IMR-90 (cell line): ENCODE measurements around the gene PPA2. TPM values are rescaled to one million over a fixed set of nuclear protein-coding genes. Genes with fewer than 3 reads are reported as not detected.

Experiments
- ATAC-seq: fragments of 200-7000 bp; cut with Tn5 transposase; 2 replicates; pipeline ENCODE4 v1.9.1; 2020; ENCODE audit warnings: low read depth, mild to moderate bottlenecking, moderate library complexity
- BruUV-seq: library from RNA; stranded (reverse); fragments of 400-500 nt; replicated peaks from 2 replicates; lab custom pipeline; 2021; lab: Mats Ljungman, UMichigan
- CTCF ChIA-PET: fragments of 300-600 bp; formaldehyde crosslinking; extraction: SDS; loops from one replicate; lab custom pipeline; 2021; ENCODE audit warnings: antibody characterized with exemption; lab: Yijun Ruan, JAX
- POLR2A ChIA-PET: fragments of 300-600 bp; sonication (Branson Sonifier 250); formaldehyde crosslinking; loops from one replicate; lab custom pipeline; 2022; ENCODE audit warnings: antibody characterized with exemption; ENCODE audit not compliant: unreplicated experiment; lab: Charles Lee
- DNase-seq: peaks from one replicate; pipeline ENCODE4 v3.0.0; 2013
- H2AFZ ChIP-seq: replicated peaks from 2 replicates; pipeline ENCODE3; 2013; ENCODE audit warnings: low read length, mild to moderate bottlenecking; ENCODE audit not compliant: poor library complexity
- H2AK5ac ChIP-seq: 2 replicates; pipeline ENCODE4 v1.6.1; 2013; ENCODE audit warnings: low read depth, low read length, inconsistent platforms
- H2AK9ac ChIP-seq: replicated peaks from 2 replicates; pipeline ENCODE3; 2013; ENCODE audit warnings: mild to moderate bottlenecking, low read depth, low read length, moderate library complexity; ENCODE audit not compliant: poor library complexity
- H2BK120ac ChIP-seq: 2 replicates; pipeline ENCODE4 v1.6.1; 2013; ENCODE audit warnings: low read depth, low read length, inconsistent platforms
- H2BK15ac ChIP-seq: 3 replicates; pipeline ENCODE4 v1.6.1; 2013; ENCODE audit warnings: low read depth, low read length, inconsistent platforms
- H2BK20ac ChIP-seq: 2 replicates; pipeline ENCODE4 v1.6.1; 2013; ENCODE audit warnings: low read depth, mild to moderate bottlenecking, inconsistent platforms, low read length, moderate library complexity
- H2BK5ac ChIP-seq: 2 replicates; pipeline ENCODE4 v1.6.1; 2013; ENCODE audit warnings: mild to moderate bottlenecking, low read depth, low read length, inconsistent platforms; ENCODE audit not compliant: poor library complexity, severe bottlenecking
- H3K14ac ChIP-seq: replicated peaks from 2 replicates; pipeline ENCODE4 v1.6.1; 2013; ENCODE audit warnings: low read depth, low read length, inconsistent platforms
- H3K18ac ChIP-seq: 2 replicates; pipeline ENCODE4 v1.6.1; 2013; ENCODE audit warnings: low read depth, low read length, control low read depth
- H3K23ac ChIP-seq: 2 replicates; pipeline ENCODE4 v1.6.1; 2013; ENCODE audit warnings: low read depth, low read length, inconsistent platforms
- H3K27ac ChIP-seq: 2 replicates; pipeline ENCODE4 v1.5.1; 2013; ENCODE audit warnings: mild to moderate bottlenecking, control low read depth, low read length; ENCODE audit not compliant: insufficient read depth
- H3K27me3 ChIP-seq: 2 replicates; pipeline ENCODE4 v1.6.1; 2013; ENCODE audit warnings: low read length; ENCODE audit not compliant: control insufficient read depth, insufficient read depth
- H3K36me3 ChIP-seq: 2 replicates; pipeline ENCODE4 v1.6.1; 2013; ENCODE audit warnings: low read length, mixed read lengths; ENCODE audit not compliant: control insufficient read depth, insufficient read depth
- H3K4ac ChIP-seq: 2 replicates; pipeline ENCODE4 v1.6.1; 2013; ENCODE audit warnings: low read depth, low read length, inconsistent platforms
- H3K4me1 ChIP-seq: 2 replicates; pipeline ENCODE4 v1.6.1; 2013; ENCODE audit warnings: low read length, mixed read lengths; ENCODE audit not compliant: control insufficient read depth, insufficient read depth
- H3K4me2 ChIP-seq: 2 replicates; pipeline ENCODE4 v1.6.1; 2013; ENCODE audit warnings: low read depth, mild to moderate bottlenecking, control low read depth, low read length, moderate library complexity
- H3K4me3 ChIP-seq: 2 replicates; pipeline ENCODE4 v1.5.1; 2013; ENCODE audit warnings: low read depth, mild to moderate bottlenecking, control low read depth, low read length, moderate library complexity; ENCODE audit not compliant: insufficient read depth
- H3K56ac ChIP-seq: 2 replicates; pipeline ENCODE4 v1.6.1; 2013; ENCODE audit warnings: low read length, inconsistent platforms; ENCODE audit not compliant: insufficient read depth; ENCODE audit errors: extremely low read depth
- H3K79me1 ChIP-seq, 2 experiments: 2 replicates each; pipeline ENCODE4 v1.6.1; 2013; ENCODE audit warnings: low read length in 2 of 2, inconsistent platforms in 1 of 2, low read depth in 1 of 2
- H3K9ac ChIP-seq: 2 replicates; pipeline ENCODE4 v1.6.1; 2013; ENCODE audit warnings: low read depth, low read length, control low read depth
- H3K9me1 ChIP-seq: 2 replicates; pipeline ENCODE4 v1.6.1; 2013; ENCODE audit warnings: low read length, inconsistent platforms; ENCODE audit not compliant: insufficient read depth
- H3K9me3 ChIP-seq: 2 replicates; pipeline ENCODE4 v1.6.1; 2013; ENCODE audit warnings: low read length; ENCODE audit not compliant: control insufficient read depth, insufficient read depth
- H4K20me1 ChIP-seq: 2 replicates; pipeline ENCODE4 v1.6.1; 2013; ENCODE audit warnings: low read length, inconsistent platforms; ENCODE audit not compliant: insufficient read depth
- H4K5ac ChIP-seq: 2 replicates; pipeline ENCODE4 v1.6.1; 2013; ENCODE audit warnings: mild to moderate bottlenecking, low read depth, low read length, control low read depth
- H4K8ac ChIP-seq, 2 experiments: 2 replicates each; pipeline ENCODE4 v1.6.1; 2013; ENCODE audit warnings: low read depth in 2 of 2, low read length in 2 of 2, control low read depth in 1 of 2, inconsistent platforms in 1 of 2
- H4K91ac ChIP-seq: 2 replicates; pipeline ENCODE4 v1.6.1; 2013; ENCODE audit warnings: low read depth, low read length, inconsistent platforms; ENCODE audit not compliant: insufficient read depth
- CHD1 ChIP-seq: IDR thresholded peaks from 2 replicates; pipeline ENCODE4 v1.6.1; 2012; ENCODE audit warnings: low read depth, low read length, improper control_type of control experiment
- MXI1 ChIP-seq: IDR thresholded peaks from 2 replicates; pipeline ENCODE4 v1.6.1; 2012; ENCODE audit warnings: low read depth, mild to moderate bottlenecking, low read length, moderate library complexity, borderline replicate concordance
- NFE2L2 ChIP-seq: fragments of 150-350 bp; IDR thresholded peaks from 2 replicates; pipeline ENCODE4 v1.6.1; 2016; ENCODE audit warnings: low read depth, mild to moderate bottlenecking, low read length
- RCOR1 ChIP-seq: IDR thresholded peaks from 2 replicates; pipeline ENCODE4 v1.6.1; 2012; ENCODE audit warnings: mild to moderate bottlenecking, low read length, improper control_type of control experiment; ENCODE audit not compliant: insufficient replicate concordance
- SMC3 ChIP-seq: fragments of 150-350 bp; IDR thresholded peaks from 2 replicates; pipeline ENCODE4 v1.6.1; 2016; ENCODE audit warnings: low read depth, mild to moderate bottlenecking, antibody characterized with exemption, low read length, moderate library complexity
- WGBS, 2 experiments: methylation state at CpG; one replicate each; pipeline versions ENCODE4 v1.1.5 to v1.1.7; 2013; ENCODE audit warnings: missing lambda C conversion rate in 2 of 2; ENCODE audit not compliant: insufficient read length in 1 of 2; ENCODE audit errors: extremely low coverage in 2 of 2; 5-methylcytosine and 5-hydroxymethylcytosine counted together
- dilution Hi-C: fragments of 300-500 bp; cut with HindIII; formaldehyde crosslinking; loops from one replicate; pipeline ENCODE4 v1.14.3; 2018; ENCODE audit warnings: low sequenced_read_pairs; ENCODE audit not compliant: unreplicated experiment
- in situ Hi-C: fragments of 300-500 bp; cut with MboI; formaldehyde crosslinking; loops from 3 replicates; pipeline ENCODE4 v1.14.3; 2019; ENCODE audit warnings: low sequenced_read_pairs, inconsistent platforms, mixed read lengths
- intact Hi-C: fragments of 100-400 bp; cut with micrococcal nuclease; formaldehyde crosslinking; loops from 2 replicates; pipeline ENCODE4 v1.10.0; 2022
- polyA plus RNA-seq, 3 experiments: library from polyadenylated mRNA; depleted of rRNA; stranded (reverse); fragments of >200 nt; gene quantifications; 2 replicates each; pipeline ENCODE4 v1.2.3, GENCODE V29; 2012; ENCODE audit warnings: low replicate concordance in 1 of 3
- total RNA-seq: library from RNA; depleted of rRNA; stranded (reverse); fragments of >200 nt; gene quantifications from 2 replicates; pipeline ENCODE4 v1.2.3, GENCODE V29; 2012

Gene PPA2
- total and polyA plus RNA-seq, 2 of the 4 experiments (the other 2 are of a cell fraction) = 43.1 to 52.5 TPM

GRCh38 chr4:105374071-105374470 lies 99.8 kb downstream of the PPA2 start:
- dilution Hi-C loops = no loop called here
- Histone ChIP-seq H3K4ac (no peak overlapping the region), H3K4me3 (no peak overlapping the region), H2BK120ac (no peak overlapping the region), H3K79me1 (no peaks in the 10 kb centered on the region), H3K27me3 (no peaks in the 10 kb centered on the region), H2BK15ac (no peak overlapping the region), H2BK5ac (no peak overlapping the region), H3K18ac (no peak overlapping the region), H3K9me3 (no peaks in the 10 kb centered on the region), H2AK9ac (no peak overlapping the region), H3K36me3 (peaks cover 1% of the 10 kb centered on the region; the same call in 1 of the 2 replicates), H2BK20ac (no peak overlapping the region), H3K4me2 (no peak overlapping the region), H4K5ac (no peak overlapping the region), H3K9me1 (peaks cover 3% of the 10 kb centered on the region; the same call in 1 of the 2 replicates), H4K20me1 (no peaks in the 10 kb centered on the region), H3K23ac (no peak overlapping the region), H3K27ac (no peak overlapping the region), H3K14ac (no peak overlapping the region), H4K8ac (no peak overlapping the region), H2AK5ac (no peak overlapping the region), H3K4me1 (peaks cover 4% of the 10 kb centered on the region), H4K91ac (no peak overlapping the region), H3K9ac (no peak overlapping the region), H3K56ac (no peak overlapping the region), H2AFZ (no peak overlapping the region)
- no peak for TF ChIP-seq CHD1
- no peak for TF ChIP-seq SMC3
- TF ChIP-seq NFE2L2 = no peak
- no peak for TF ChIP-seq RCOR1
- no peak for TF ChIP-seq MXI1
- no CpG with 5 or more reads among the region's 3 CpGs for WGBS, 2 experiments
- ChIA-PET CTCF (no interaction called here), POLR2A (no interaction called here)
- in situ Hi-C loops = no loop called here
- ATAC-seq = no peak
- no peak for DNase-seq
- intact Hi-C loops = no loop called here
- BruUV-seq = no TSS peak
